Mammary epithelial cell (primary cell): ENCODE results near the gene LY6G6D.

ENCODE experiments used
- CTCF ChIP-seq, 2 donors: IDR thresholded peaks in 1 of 2; conservative IDR thresholded peaks in 1 of 2; 2 replicates each; pipeline ENCODE4 v1.5.1; 2011 to 2012; ENCODE audit warnings: inconsistent platforms in 2 of 2, low read length in 2 of 2, mild to moderate bottlenecking in 2 of 2, control low read depth in 1 of 2, low read depth in 1 of 2; ENCODE audit not compliant: insufficient read depth in 1 of 2; ENCODE audit errors: extremely low read depth in 1 of 2
- EZH2 ChIP-seq: IDR thresholded peaks from 2 replicates; pipeline ENCODE4 v1.6.1; 2012; ENCODE audit warnings: low read length, inconsistent platforms, borderline replicate concordance

DNA sequence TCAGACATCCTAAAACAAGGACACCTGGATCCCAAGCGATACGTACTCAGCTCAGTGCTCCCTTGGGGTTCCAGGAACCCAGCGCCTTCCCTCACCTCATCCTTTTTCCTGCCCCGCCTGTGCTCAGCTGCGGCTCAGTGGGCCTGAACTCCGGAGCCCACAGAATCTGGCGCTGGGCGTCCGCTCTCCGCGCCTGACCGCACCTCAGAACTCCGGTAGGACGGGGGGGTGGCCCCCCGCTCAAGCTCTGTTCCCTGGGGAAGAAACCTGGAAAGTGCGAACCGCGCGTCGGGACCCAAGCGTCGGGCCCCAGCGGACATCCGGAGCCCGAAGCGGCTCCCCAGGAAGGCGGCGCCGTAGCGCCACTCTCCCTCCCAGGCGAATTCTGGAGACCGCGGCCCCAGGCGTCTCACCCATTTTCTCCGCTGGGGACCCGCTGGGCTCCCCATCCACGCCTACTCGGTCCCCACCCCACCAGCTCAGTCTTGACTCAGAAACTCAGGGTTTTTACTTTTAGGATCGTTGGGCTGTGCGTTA is 33.9 kb upstream of the LY6G6D start:
- TF ChIP-seq CTCF (conservative IDR thresholded peaks at IDR 0.05 in 1 of 2, IDR thresholded peaks at IDR 0.05 in 1 of 2; ENCODE audit: extremely low read depth in 1 of 2, insufficient read depth in 1 of 2, low read depth in 1 of 2, low read length in 2 of 2), result peak in 1 of 2 donors; percentile 29
- TF ChIP-seq EZH2, result no peak
